T1000 (cell line): ENCODE results near the gene CLCNKB.
"Not testable (repeated sequence)": the region's sequence is repeated elsewhere in the genome, so short reads cannot be mapped to it uniquely, and the experiment has no call there.

ENCODE experiments used
- DNase-seq: peaks from one replicate; lab custom pipeline; 2025; ENCODE audit warnings: mixed read lengths; lab: John Stamatoyannopoulos, UW

Gene CLCNKB

GRCh38 chr1:16033103-16033632 is 10.4 kb upstream of the CLCNKB start:
- DNase-seq = not testable (repeated sequence)

DNA sequence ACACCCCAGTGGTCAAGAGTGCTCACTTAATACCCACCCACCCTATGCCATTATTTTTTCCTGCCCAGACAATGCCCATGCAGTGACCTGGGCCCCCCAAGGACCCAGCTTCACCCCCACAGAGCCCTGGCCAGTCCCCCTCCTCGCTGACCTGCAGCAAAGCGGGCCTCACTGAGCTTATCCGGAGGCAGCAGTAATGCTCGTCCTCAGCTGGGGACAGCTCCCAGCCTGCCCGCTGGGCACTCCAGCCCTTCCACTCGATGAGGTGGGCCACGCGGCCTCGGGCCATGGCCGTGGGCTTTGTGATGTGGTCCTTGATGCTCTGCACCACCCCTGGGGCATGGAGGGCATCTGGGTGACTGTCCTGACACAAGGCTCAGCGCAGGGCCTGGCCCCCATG is 7.1 kb upstream of the CLCNKB start:
- not testable (repeated sequence) for DNase-seq

- no peak for DNase-seq
Observed at GRCh38 chr1:16038620-16038912, 5.0 kb upstream of the CLCNKB start.

DNA sequence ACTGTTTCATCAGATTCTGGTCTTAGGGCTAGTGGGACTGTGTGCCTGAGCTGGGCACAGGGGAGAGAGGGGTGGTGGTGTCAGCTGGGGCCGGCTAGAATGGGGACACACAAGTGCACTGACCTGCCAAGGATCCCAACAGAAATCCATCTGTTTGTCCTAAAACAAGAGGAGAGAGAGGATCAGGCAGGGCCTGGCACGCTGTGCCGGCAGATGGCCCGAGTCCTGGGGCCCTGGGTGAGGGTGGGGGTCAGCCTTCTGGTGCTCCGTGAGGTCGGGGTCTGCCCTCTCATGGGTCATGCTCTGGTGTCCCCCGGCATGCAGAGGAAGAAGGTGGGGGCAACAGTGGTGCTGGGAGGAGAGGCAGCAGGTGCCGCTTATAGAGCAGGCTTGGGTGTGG is 3.7 kb upstream of the CLCNKB start:
- not testable (repeated sequence) for DNase-seq

- DNase-seq = no peak
Observed at GRCh38 chr1:16041200-16041599, 2.4 kb upstream of the CLCNKB start.

DNA sequence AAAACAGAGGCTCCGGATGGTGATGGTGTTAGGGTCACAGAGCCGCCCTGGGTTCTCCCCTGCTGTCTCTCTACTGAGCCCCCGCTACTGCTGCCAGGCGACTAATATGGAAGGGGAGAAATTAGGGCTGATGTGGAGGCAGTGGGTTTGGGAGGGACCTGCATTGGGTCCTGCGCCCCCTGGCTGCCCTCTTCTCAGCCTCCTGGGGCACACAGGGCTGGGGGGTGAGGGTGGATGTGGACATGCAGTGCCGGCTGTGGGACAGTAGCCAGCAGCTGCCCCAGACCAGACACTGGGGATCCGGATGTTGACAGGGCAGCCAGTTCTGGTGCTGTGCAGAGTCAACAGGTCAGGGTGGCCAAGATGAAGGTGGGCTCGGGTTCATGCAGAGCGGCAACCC is 1.5 kb upstream of the CLCNKB start:
- no peak for DNase-seq

DNA sequence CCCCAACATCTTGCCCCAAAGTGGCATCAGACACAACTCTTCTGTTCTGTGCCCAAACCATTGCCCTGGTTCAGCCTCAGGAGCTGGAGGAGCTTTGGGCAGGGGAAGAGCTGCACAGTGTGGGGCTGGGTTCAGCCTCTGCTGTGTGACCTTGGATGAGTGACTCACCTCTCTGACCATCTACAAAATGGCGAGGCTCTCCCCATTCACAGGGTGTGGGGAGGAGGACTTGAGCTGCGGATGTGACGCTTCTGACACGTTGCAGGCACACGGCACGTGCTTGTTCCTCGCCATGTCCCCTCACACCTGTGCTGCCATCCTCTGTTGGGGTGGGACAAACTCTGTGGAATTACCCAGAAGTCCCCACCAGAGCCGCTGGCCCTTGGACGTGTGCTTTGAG is 928 bp upstream of the CLCNKB start:
- not testable (repeated sequence) for DNase-seq

GRCh38 chr1:16043950-16044349 is 368 bp downstream of the CLCNKB start:
- no peak for DNase-seq

GRCh38 chr1:16046842-16047241 is 3.3 kb downstream of the CLCNKB start:
- DNase-seq = no peak

DNA sequence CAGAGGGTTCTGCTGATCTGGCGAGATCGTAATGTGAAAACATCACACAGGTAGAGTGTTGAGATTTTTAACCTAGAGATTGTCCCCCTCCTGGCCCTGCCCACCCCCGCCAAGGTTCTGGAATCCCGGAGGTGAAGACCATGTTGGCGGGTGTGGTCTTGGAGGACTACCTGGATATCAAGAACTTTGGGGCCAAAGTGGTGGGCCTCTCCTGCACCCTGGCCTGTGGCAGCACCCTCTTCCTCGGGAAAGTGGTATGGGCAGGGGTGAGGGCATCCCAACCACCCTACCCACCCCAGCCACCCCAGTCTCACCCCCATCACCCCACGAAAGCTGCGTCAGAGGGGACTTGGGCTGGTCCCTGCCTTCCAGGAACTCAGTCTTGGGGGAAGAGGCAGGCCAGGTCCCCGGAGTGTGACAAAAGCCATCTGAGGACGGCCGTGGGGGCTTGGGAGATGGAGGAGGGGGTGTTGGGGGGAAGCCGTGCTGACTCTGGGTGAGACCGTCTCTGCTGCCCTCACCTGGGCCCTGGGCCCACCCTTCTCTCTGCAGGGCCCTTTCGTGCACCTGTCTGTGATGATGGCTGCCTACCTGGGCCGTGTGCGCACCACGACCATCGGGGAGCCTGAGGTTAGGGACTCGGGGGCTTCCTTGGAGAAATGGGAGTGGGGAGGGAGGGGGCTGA is 4.4 kb downstream of the CLCNKB start:
- no peak for DNase-seq

DNA sequence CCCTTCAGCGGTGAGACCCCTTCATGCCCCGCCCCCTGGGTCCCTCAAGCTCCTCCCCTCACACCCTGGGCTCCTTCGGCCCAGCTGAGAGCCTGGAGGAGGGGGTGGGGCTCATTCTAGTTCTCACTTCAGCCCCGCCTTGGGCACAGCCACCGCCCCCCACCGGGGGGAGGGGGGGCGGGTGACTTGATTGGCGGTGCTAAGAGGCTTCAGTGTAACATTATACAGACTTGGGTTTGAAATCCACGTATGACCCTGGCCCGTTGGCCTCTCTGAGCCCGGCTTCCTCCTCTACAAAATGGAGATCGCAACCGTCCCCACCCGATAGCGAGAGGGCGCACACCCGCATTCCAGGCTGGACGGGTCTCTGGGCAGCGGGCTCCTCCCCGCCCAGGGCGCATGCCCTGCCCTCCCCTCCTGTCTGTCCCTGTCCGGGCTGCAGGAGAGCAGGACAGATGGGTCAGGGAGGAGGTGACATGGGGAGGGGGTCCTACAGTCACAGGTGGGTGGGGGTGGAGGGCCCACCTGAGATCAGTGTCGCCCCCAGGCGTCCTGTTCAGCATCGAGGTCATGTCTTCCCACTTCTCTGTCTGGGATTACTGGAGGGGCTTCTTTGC is 5.1 kb downstream of the CLCNKB start:
- no peak for DNase-seq

DNA sequence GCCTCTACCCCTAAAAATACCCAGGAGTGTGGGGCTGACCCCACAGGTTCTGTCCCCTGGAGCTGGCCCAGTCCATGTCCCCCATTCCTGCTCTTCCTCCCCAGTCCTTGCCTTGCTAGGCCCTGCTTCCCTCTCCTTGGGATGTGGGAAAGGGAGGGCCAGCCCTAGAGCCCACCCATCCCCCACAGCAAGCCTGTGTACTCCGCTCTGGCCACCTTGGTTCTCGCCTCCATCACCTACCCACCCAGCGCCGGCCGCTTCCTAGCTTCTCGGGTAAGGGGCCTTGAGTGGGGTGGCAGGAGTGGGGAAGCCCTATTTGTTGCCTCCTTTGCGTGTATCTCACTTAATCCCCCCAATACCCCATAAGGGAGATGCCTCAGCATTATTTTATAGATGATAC is 6.7 kb downstream of the CLCNKB start:
- DNase-seq = no peak

- no peak for DNase-seq
Observed at GRCh38 chr1:16051039-16051438, 7.5 kb downstream of the CLCNKB start.

DNA sequence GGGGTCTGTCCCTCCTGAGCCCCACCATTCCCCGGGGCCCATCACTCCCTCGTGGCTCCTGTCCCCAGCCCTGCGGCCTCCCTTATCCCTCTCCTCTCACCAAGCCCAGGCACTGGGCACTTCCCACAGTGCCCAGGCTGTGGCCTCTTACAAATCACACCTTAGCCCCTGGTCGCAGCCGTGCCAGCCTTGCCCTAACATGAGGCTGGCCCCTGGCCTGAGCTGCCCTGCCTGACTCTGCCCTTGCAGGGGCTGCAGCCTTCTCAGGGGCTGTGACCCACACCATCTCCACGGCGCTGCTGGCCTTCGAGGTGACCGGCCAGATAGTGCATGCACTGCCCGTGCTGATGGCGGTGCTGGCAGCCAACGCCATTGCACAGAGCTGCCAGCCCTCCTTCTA is 8.4 kb downstream of the CLCNKB start:
- DNase-seq = not testable (repeated sequence)

DNA sequence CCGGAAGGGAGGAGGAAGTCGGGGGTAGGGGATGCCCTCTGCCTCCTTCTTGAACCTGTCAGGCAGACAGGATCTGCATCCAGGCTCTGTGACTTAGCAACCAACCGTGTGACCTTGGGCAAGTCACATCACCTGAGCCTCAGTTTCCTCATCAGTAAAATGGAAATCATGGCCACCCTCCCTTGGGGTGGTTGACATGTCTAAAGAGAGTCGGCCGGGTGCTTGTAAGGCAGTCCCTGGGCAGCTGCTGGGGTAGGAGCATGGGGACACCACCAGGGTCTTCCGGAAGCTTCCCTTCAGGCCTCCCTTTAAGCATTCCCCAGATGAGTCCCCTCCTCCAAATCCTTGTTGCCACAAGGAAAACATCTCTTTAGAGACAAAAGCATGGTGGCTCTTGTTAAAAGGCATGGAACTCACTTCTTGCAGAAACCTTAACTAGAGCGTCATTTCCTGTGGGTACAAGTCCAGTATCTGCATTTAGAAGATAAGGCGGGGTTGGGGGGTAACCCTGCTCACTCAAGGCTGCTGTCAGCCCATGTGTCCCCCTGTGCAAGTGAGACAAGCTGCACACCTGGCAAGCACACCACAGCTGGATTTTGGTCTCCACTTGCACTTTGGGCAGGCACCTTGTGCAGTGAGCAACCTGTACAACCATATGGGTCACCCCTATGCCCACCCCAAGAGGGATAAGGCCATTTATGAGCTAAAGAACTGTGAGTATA is 10.4 kb downstream of the CLCNKB start:
- DNase-seq = no peak

DNA sequence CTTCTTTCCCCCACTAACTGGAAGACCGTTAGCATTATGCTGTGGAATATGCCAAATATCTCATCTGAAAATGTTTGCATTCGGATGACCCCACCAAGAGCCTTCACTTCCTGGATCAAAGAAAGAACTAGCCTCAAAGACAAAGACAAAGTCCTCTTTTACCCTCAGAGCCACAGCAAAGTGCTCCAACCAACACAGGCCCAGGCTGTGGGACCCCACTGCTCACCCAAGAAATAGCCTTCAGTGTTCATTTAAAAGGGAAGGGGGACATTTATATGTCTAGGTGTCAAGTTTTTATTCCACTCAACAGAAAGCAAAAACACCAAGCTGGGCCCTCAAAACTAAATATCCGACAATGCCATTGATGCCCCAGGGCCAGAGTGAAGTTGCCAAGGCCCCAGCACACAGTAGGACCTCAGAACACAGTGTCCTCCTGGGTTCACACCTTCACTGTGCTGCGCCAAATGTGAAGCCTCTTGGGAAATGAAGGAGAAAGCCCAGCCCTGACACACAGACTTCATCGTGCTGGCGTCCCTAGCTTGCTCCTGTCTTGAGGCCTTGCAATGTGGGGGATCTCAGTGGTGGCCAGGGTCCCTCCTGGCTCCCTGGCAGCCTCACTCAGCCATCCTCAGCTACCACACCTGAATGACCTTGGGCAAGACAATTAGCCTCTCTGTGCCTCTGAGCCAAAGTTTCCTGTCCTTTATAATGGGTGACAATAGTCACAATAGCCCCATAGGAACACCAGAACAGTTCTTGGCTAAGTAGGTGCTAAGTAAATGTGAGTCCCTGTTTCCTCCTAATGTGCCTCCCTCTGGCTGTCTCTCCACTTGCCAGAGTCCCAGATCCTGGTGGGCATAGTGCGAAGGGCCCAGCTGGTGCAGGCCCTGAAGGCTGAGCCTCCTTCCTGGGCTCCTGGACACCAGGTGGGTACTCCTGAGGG is 11.3 kb downstream of the CLCNKB start:
- no peak for DNase-seq

GRCh38 chr1:16055613-16056520 is 12.3 kb downstream of the CLCNKB start:
- DNase-seq = peak; percentile 47

DNA sequence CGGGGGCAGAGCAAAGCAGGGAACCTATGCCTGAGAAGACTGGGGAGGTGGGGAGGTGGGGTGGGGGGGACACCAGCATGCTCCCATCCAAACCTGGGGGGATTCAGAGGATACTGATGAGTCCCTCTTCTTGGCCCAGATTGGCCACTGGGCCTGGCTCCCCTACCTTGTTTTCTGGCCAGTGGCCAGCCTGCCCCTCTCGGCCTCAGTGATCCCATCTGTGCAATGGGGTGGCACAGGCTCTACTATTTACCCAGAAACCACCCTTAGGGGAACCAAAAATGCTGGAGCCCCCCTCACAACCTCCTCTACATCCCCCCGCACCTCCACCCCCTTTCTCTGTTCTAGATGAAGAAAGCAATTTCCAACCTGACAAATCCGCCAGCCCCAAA is 12.9 kb downstream of the CLCNKB start:
- not testable (repeated sequence) for DNase-seq

DNA sequence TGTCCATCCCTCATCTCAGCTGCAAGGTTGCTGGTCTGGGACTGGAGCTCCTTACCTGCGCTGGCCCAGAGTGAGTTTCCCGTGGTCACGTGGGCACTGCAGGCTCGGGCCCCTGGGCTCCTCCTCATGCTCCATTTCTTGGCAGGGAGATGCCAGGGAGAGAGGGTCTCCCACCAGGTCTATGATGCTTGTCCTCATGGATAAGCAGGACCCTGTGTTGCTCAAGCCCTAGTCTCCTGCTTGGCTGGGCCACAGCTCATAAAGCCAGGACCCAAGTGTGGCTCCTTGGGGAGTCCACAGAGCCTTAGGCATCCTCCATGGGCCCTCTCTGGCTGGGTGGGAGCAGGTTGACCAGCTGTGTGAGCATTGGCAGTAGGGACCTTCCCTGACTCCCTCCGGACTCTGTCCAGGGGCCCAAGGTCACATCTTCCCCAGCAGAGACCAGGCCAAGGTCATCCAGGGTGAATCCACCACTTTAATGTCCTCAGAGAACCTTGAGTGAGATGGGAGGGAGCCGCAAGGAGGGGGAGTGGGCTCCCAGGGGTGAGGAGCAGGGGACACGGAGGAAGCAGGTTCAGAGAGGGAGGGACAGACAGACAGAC is 13.8 kb downstream of the CLCNKB start:
- DNase-seq = not testable (repeated sequence)

- not testable (repeated sequence) for DNase-seq
Observed at GRCh38 chr1:16058394-16059120, 15.0 kb downstream of the CLCNKB start.
